NCI-H2029 treated with DMSO at 0.1 percent for 48 hours (cell line): ENCODE measurements around the gene CKMT1B.
"Not testable (repeated sequence)": the region's sequence is repeated elsewhere in the genome, so short reads cannot be mapped to it uniquely, and the experiment has no call there.

Experiments
- DNase-seq: peaks from one replicate; lab custom pipeline; 2025; lab: John Stamatoyannopoulos, UW

CKMT1B gene

DNA sequence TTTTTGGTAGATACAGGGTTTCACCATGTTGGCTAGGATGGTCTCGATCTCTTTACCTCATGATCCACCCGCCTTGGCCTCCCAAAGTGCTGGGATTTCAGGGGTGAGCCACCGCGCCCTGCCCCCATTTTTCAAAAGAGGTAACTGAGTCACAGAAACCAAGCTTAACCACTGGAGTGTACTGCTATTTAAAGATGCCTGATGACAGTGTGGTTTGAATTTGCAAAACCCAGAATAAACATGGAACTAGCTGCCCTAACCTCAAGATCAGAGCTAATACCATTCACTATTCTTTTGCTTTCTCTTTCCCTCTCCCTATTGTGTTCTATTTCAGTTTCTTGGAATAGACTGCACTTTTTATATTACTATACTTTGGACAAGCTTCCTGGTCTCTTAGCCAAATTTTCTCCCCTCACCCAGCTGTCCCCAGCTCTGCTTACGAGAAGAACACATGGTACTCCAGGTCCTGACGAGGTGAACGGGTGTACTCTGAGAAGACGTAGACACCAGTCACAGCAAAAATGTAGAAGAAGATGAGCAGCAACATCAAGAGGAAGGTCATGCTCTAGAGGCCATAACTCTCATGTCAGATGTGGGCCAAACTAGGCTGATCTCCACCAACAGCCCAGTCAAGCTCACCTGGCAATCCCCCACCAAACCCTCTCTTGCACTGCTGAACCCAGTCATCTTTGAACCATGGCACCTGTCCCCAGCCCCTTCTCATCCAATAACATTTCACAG lies 44.8 kb downstream of the CKMT1B start:
- not testable (repeated sequence) for DNase-seq
